CD4-positive, alpha-beta T cell treated with Interleukin-2 at 100 ng/mL for 4 hours (primary cell): ENCODE measurements around the gene APIP.
A peak's percentile ranks its signal among the peaks of the same experiment; 100 is the strongest.

ENCODE experiments used
- DNase-seq: peaks from one replicate; pipeline ENCODE4 v3.0.0-alpha.2; 2020; ENCODE audit warnings: low spot score

The APIP gene

DNA sequence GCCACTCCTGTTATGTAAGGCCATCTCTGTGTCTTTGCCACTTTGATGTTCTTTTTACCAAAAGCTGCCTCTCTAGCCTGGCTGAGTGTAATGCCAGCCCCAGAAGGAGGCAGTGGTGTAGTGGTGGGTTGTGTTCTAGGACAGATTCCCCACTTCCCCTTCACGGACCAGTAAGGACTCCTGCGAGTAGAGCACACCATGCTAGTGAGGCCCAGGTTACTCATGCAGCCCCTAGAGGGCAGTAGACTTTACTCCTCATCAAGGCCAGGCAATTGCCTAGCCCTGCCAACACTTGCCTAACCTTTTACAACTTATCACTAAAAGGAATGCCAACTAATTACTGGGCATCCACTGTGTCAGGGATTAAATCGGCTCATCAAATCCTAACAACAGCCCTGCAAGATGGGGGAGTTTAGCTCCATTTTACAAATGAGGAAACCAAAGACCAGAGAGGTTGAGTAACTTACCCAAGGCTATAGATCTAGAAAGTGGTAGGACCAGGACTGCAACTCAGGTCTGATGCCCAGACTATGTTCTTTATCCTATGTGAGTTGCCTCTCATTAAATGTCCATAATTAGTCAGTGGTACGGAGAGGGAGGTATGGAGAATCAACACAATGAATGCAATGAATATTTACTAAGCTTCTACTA lies 75.3 kb downstream of the APIP start:
- DNase-seq = peak; percentile 15

- no peak for DNase-seq
Measured at GRCh38 chr11:34839969-34840368, 76.2 kb downstream of the APIP start.

GRCh38 chr11:34836958-34837856 lies 79.0 kb downstream of the APIP start:
- DNase-seq = no peak

DNA sequence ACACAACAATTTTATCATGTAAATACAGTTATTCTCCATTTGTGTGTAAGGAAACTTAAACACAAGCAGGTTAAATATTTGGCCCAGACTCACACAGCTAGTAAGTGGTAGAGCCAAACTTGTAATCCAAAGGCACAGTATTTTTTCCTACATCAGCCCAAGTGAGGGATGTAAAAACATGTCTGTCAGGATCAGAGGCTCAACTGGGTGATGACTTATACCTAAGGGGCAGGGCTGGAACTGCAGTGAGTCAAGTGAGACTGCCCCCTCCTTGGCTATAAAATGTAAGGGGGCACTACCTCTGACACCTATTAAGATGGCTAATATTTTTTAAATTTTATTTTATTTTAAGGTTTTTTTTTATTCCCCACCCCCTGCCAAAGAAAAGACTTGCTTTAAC lies 82.6 kb downstream of the APIP start:
- no peak for DNase-seq
